HepG2 (cell line): Measurements from ENCODE around the gene RNF114. TPM values are rescaled to one million over a fixed set of nuclear protein-coding genes. Genes with fewer than 3 reads are reported as not detected.

Experiments used
- ATM ChIP-seq: fragments of 450-650 bp; IDR thresholded peaks from 2 replicates; pipeline ENCODE4 v1.7.1; 2017; ENCODE audit warnings: mild to moderate bottlenecking, borderline replicate concordance
- MEIS1 ChIP-seq: sonication (generic); formaldehyde crosslinking; IDR thresholded peaks from 2 replicates; pipeline ENCODE4 v1.9.0; 2021; ENCODE audit warnings: mild to moderate bottlenecking, missing genetic modification reagents, moderate library complexity, borderline replicate concordance
- MEIS2 ChIP-seq: sonication (generic); formaldehyde crosslinking; IDR thresholded peaks from 2 replicates; pipeline ENCODE4 v1.9.0; 2021; ENCODE audit warnings: mild to moderate bottlenecking, missing genetic modification reagents
- NRL ChIP-seq: sonication (generic); formaldehyde crosslinking; IDR thresholded peaks from 2 replicates; pipeline ENCODE4 v1.5.0; 2020; ENCODE audit warnings: missing genetic modification reagents, mild to moderate bottlenecking, moderate library complexity, borderline replicate concordance
- RBM39 ChIP-seq: fragments of 200-400 bp; formaldehyde crosslinking; IDR thresholded peaks from one replicate; pipeline ENCODE4 v1.6.1; 2018; ENCODE audit warnings: antibody characterized with exemption, mild to moderate bottlenecking, low read depth, low read length; ENCODE audit not compliant: poor library complexity, severe bottlenecking
- SATB2 ChIP-seq: sonication (generic); formaldehyde crosslinking; IDR thresholded peaks from 2 replicates; pipeline ENCODE4 v1.5.0; 2020; ENCODE audit warnings: missing genetic modification reagents
- SRY ChIP-seq: sonication (generic); formaldehyde crosslinking; IDR thresholded peaks from 2 replicates; pipeline ENCODE4 v1.8.0; 2022; ENCODE audit warnings: mild to moderate bottlenecking, missing genetic modification reagents
- TCF12 ChIP-seq, 2 experiments: fragments of 450-650 bp in 1 of 2; sonication (generic) in 1 of 2; formaldehyde crosslinking in 1 of 2; IDR thresholded peaks; 2 replicates each; pipeline versions ENCODE4 v1.6.1 to v1.8.0; 2017 to 2022; ENCODE audit warnings: antibody characterized with exemption in 1 of 2, mild to moderate bottlenecking in 1 of 2, missing genetic modification reagents in 1 of 2, moderate library complexity in 1 of 2
- ZNF136 ChIP-seq: sonication (generic); formaldehyde crosslinking; IDR thresholded peaks from 2 replicates; pipeline ENCODE4 v1.8.1; 2022; ENCODE audit warnings: low read depth, mild to moderate bottlenecking, moderate library complexity, missing genetic modification reagents
- ZNF160 ChIP-seq: sonication (generic); formaldehyde crosslinking; IDR thresholded peaks from 2 replicates; pipeline ENCODE4 v1.8.0; 2022; ENCODE audit warnings: mild to moderate bottlenecking, inconsistent platforms, missing genetic modification reagents
- ZNF441 ChIP-seq: sonication (generic); formaldehyde crosslinking; IDR thresholded peaks from 2 replicates; pipeline ENCODE4 v1.7.0; 2021; ENCODE audit warnings: missing genetic modification reagents, borderline replicate concordance
- ZNF674 ChIP-seq: sonication (generic); formaldehyde crosslinking; IDR thresholded peaks from 2 replicates; pipeline ENCODE4 v1.5.0; 2020; ENCODE audit warnings: low read depth, mild to moderate bottlenecking, missing genetic modification reagents
- ZSCAN25 ChIP-seq: sonication (generic); formaldehyde crosslinking; IDR thresholded peaks from 2 replicates; pipeline ENCODE4 v1.8.0; 2022; ENCODE audit warnings: mild to moderate bottlenecking, missing genetic modification reagents
- polyA plus RNA-seq, 8 experiments: library from polyadenylated mRNA; depleted of rRNA in 3 of 8; stranded (reverse) in 7 of 8; unstranded in 1 of 8; fragments of >200 nt; fragmentation: Illumina TruSeq in 4 of 8; extraction: Trizol in 4 of 8; gene quantifications; 2 replicates each; pipeline versions ENCODE4 v1.2.1 to v1.2.3, GENCODE V29; 2011 to 2016; ENCODE audit warnings: low read depth in 4 of 8, missing spikeins in 1 of 8, mixed read lengths in 1 of 8; ENCODE audit not compliant: insufficient read depth in 1 of 8
- total RNA-seq, 5 experiments: library from RNA; depleted of rRNA; stranded (reverse); fragments of >200 nt; fragmentation: Illumina TruSeq; extraction: Trizol; gene quantifications; 2 replicates each; pipeline ENCODE4 v1.2.3, GENCODE V29; 2016; ENCODE audit warnings: low read depth in 1 of 5
- TF ChIP-seq, protein P1 (sequence below): sonication (generic); formaldehyde crosslinking; IDR thresholded peaks from 2 replicates; pipeline ENCODE4 v1.5.0; 2020; ENCODE audit warnings: missing genetic modification reagents
- TF ChIP-seq, protein P2 (sequence below): IDR thresholded peaks from 2 replicates; pipeline ENCODE4 v1.6.1; 2016; ENCODE audit warnings: low read depth, control low read depth
- TF ChIP-seq, protein P3 (sequence below): sonication (generic); formaldehyde crosslinking; IDR thresholded peaks from 2 replicates; pipeline ENCODE4 v1.4.0; 2020; ENCODE audit warnings: mild to moderate bottlenecking, missing genetic modification reagents
- TF ChIP-seq, protein P4 (sequence below): sonication (generic); formaldehyde crosslinking; IDR thresholded peaks from 2 replicates; pipeline ENCODE4 v1.8.0; 2022; ENCODE audit warnings: mild to moderate bottlenecking, missing genetic modification reagents, moderate library complexity
- TF ChIP-seq, protein P5 (sequence below): IDR thresholded peaks from 2 replicates; pipeline ENCODE4 v1.6.1; 2012; ENCODE audit warnings: low read depth, low read length, improper control_type of control experiment

RNF114 gene
- total and polyA plus RNA-seq, 2 of the 13 experiments (the other 11 are each of a cell fraction or from before 2014, with no cell fraction given), result 119 to 126 TPM

DNA sequence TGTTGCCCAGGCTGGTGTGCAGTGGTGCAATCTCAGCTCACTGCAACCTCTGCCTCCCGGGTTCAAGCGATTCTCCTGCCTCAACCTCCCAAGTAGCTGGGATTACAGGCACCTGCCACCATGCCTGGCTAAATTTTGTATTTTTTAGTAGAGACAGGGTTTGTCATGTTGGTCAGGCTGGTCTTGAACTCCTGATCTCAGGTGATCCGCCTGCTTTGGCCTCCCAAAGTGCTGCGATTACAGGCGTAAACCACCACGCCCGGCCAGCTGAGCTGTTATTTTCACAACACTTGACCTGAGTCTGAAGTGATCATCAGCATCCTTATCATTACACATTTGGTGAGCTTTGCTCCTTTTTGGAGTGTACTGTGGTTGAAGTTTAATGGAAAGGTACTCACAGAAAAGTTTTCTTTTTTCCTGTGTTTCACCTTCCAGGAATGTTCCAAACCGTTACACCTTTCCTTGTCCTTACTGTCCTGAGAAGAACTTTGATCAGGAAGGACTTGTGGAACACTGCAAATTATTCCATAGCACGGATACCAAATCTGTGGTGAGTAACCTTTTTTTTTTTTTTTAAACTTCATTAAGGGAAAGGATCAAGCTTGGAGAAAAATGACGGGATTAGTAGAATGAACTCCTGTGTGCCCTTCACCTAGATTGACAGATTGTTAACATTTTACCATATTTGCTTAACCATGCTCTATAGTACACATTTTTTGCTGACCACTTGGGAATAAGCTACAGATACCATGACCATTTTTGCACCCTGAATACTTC, 9.7 kb downstream of the RNF114 start (continued):
- peak; percentile 70; the same call in 1 of the 2 replicates for TF ChIP-seq ZNF160 (CRISPR knock-in tag)
- TF ChIP-seq MEIS1 (CRISPR knock-in tag), result no peak; the same call in 1 of the 2 replicates
- TF ChIP-seq, protein P1, sequence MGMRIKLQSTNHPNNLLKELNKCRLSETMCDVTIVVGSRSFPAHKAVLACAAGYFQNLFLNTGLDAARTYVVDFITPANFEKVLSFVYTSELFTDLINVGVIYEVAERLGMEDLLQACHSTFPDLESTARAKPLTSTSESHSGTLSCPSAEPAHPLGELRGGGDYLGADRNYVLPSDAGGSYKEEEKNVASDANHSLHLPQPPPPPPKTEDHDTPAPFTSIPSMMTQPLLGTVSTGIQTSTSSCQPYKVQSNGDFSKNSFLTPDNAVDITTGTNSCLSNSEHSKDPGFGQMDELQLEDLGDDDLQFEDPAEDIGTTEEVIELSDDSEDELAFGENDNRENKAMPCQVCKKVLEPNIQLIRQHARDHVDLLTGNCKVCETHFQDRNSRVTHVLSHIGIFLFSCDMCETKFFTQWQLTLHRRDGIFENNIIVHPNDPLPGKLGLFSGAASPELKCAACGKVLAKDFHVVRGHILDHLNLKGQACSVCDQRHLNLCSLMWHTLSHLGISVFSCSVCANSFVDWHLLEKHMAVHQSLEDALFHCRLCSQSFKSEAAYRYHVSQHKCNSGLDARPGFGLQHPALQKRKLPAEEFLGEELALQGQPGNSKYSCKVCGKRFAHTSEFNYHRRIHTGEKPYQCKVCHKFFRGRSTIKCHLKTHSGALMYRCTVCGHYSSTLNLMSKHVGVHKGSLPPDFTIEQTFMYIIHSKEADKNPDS (CRISPR knock-in tag), result peak; percentile 96
- TF ChIP-seq, protein P2, sequence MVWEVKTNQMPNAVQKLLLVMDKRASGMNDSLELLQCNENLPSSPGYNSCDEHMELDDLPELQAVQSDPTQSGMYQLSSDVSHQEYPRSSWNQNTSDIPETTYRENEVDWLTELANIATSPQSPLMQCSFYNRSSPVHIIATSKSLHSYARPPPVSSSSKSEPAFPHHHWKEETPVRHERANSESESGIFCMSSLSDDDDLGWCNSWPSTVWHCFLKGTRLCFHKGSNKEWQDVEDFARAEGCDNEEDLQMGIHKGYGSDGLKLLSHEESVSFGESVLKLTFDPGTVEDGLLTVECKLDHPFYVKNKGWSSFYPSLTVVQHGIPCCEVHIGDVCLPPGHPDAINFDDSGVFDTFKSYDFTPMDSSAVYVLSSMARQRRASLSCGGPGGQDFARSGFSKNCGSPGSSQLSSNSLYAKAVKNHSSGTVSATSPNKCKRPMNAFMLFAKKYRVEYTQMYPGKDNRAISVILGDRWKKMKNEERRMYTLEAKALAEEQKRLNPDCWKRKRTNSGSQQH (CRISPR knock-in tag), result no peak
- TF ChIP-seq, protein P3, sequence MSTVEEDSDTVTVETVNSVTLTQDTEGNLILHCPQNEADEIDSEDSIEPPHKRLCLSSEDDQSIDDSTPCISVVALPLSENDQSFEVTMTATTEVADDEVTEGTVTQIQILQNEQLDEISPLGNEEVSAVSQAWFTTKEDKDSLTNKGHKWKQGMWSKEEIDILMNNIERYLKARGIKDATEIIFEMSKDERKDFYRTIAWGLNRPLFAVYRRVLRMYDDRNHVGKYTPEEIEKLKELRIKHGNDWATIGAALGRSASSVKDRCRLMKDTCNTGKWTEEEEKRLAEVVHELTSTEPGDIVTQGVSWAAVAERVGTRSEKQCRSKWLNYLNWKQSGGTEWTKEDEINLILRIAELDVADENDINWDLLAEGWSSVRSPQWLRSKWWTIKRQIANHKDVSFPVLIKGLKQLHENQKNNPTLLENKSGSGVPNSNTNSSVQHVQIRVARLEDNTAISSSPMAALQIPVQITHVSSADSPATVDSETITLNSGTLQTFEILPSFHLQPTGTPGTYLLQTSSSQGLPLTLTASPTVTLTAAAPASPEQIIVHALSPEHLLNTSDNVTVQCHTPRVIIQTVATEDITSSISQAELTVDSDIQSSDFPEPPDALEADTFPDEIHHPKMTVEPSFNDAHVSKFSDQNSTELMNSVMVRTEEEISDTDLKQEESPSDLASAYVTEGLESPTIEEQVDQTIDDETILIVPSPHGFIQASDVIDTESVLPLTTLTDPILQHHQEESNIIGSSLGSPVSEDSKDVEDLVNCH (CRISPR knock-in tag), result no peak
- TF ChIP-seq ZSCAN25 (CRISPR knock-in tag), result no peak
- no peak; the same call in 1 of the 2 replicates for TF ChIP-seq SRY (CRISPR knock-in tag)
- no peak for TF ChIP-seq ZNF674 (CRISPR knock-in tag)
- TF ChIP-seq TCF12 (IDR thresholded peaks at IDR 0.05), result no peak
- TF ChIP-seq TCF12 (CRISPR knock-in tag; IDR thresholded peaks at IDR 0.05), result peak; percentile 87
- TF ChIP-seq ATM, result no peak
- TF ChIP-seq, protein P4, sequence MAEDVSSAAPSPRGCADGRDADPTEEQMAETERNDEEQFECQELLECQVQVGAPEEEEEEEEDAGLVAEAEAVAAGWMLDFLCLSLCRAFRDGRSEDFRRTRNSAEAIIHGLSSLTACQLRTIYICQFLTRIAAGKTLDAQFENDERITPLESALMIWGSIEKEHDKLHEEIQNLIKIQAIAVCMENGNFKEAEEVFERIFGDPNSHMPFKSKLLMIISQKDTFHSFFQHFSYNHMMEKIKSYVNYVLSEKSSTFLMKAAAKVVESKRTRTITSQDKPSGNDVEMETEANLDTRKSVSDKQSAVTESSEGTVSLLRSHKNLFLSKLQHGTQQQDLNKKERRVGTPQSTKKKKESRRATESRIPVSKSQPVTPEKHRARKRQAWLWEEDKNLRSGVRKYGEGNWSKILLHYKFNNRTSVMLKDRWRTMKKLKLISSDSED (CRISPR knock-in tag), result no peak
- peak; percentile 46; the same call in 1 of the 2 replicates for TF ChIP-seq NRL (CRISPR knock-in tag)
- no peak for TF ChIP-seq RBM39
- TF ChIP-seq ZNF441 (CRISPR knock-in tag), result 0 out of 2 replicates have a peak, but pooled peaks have one; percentile 15
- no peak; the same call in 1 of the 2 replicates for TF ChIP-seq MEIS2
- no peak for TF ChIP-seq SATB2 (CRISPR knock-in tag)
- TF ChIP-seq, protein P5, sequence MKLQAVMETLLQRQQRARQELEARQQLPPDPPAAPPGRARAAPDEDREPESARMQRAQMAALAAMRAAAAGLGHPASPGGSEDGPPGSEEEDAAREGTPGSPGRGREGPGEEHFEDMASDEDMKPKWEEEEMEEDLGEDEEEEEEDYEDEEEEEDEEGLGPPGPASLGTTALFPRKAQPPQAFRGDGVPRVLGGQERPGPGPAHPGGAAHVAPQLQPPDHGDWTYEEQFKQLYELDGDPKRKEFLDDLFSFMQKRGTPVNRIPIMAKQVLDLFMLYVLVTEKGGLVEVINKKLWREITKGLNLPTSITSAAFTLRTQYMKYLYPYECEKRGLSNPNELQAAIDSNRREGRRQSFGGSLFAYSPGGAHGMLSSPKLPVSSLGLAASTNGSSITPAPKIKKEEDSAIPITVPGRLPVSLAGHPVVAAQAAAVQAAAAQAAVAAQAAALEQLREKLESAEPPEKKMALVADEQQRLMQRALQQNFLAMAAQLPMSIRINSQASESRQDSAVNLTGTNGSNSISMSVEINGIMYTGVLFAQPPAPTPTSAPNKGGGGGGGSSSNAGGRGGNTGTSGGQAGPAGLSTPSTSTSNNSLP, result peak; percentile 22; the same call in 1 of the 2 replicates
- TF ChIP-seq ZNF136 (CRISPR knock-in tag), result no peak; the same call in 1 of the 2 replicates
